Measurements from ENCODE around the gene ITM2C.

The ITM2C gene

DNA sequence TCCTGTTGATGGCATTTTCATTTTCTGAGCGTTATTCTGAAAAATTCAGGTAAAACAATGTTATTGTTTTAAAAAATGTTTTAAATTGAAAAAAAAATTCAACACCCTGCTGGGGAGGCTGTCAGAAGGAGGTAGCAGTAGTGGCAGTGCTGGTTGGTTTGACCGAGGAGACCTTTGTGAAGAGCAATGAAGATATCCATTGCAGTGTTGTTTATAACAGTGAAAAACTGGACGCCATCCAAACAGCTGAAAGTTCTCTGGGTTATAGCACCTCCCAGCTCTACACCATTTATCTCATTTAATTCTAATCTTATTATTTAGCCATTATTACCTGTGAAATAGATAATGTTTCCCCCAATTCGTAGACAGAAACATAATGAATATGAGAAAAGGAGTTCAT, 12.6 kb upstream of the ITM2C start:
- H3K4me3 ChIP-seq (ENCODE audit: low read length in 2 of 2): no peak overlapping the region
- H3K27ac ChIP-seq (ENCODE audit: low read length): no peak overlapping the region
- no peaks in the 10 kb centered on the region for H3K36me3 ChIP-seq (ENCODE audit: control insufficient read depth in 2 of 2, insufficient read depth in 2 of 2, low read length in 2 of 2)
- peaks cover 3% of the 10 kb centered on the region in 2 donors for H3K27me3 ChIP-seq (ENCODE audit: control insufficient read depth in 1 of 2, insufficient read depth in 2 of 2, low read length in 2 of 2)
- no peaks in the 10 kb centered on the region for H3K4me1 ChIP-seq (ENCODE audit: control insufficient read depth, insufficient read depth, low read length)
- H3K9me3 ChIP-seq (ENCODE audit: control insufficient read depth in 2 of 2, low read length in 2 of 2): peaks cover 0 to 2% of the 10 kb centered on the region in 2 donors
- no peak overlapping the region for H3K9ac ChIP-seq (ENCODE audit: low read length in 2 of 2)

DNA sequence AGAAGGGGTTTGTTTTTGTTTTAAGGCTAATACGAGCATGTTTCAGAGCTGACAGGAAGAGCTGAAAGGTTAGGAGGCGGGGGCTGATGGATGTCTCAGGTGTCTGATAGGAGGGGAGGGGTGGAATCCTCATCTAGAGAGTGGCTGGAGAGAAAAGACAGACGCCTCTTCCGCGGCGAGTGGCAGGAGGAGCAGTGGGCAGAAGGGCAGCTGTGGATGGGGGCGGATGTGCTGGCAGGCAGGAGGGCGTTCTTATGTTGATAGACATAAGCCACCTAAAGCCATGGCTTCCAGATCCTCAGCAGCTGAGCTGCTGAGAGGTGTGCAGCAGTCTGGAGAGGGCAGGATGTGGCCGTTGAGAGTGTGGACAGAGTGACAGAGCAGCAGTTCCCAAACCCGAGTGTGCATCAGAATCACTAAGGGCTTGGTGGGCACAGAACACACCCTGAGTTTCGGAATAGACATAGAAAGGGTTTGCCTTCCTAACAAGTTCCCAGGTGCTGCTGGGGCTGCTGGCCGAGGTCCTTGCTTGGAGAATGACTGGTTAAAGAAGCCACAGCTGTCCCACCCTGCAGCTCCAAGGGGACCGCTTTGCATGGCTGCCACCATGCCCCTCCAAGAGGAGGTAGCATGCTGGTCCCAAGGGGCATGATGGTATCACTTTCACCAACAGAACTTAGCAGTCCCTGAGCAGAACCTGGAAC, 3.0 kb upstream of the ITM2C start:
- no peak overlapping the region for H3K27ac ChIP-seq (ENCODE audit: low read length)
- H3K36me3 ChIP-seq (ENCODE audit: control insufficient read depth in 2 of 2, insufficient read depth in 2 of 2, low read length in 2 of 2): no peaks in the 10 kb centered on the region
- no peaks in the 10 kb centered on the region for H3K27me3 ChIP-seq (ENCODE audit: control insufficient read depth in 1 of 2, insufficient read depth in 2 of 2, low read length in 2 of 2)
- H3K4me1 ChIP-seq (ENCODE audit: control insufficient read depth, insufficient read depth, low read length): peaks cover 10% of the 10 kb centered on the region
- no peaks in the 10 kb centered on the region for H3K9me3 ChIP-seq (ENCODE audit: control insufficient read depth in 2 of 2, low read length in 2 of 2)
- no peak overlapping the region for H3K4me3 ChIP-seq (ENCODE audit: low read length in 2 of 2)
- no peak overlapping the region for H3K9ac ChIP-seq (ENCODE audit: low read length in 2 of 2)

DNA sequence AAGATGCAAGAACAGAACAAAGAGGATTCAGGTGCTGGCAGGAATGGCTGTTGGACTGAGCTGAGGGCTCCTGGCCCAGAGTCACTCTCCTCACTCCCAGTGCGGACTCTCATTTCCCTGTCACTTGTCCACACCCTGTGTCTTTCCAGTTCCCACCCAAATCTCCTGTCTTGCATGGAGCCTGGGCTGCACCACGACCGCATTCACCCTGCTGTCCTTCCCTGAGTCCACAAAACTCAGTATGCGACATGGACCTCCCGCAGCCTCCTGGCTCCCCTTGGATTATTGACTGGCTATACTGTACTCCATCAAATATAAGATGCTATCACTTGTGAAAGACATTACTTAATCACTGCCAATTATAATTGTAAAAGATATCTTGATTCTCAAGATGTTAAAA, 2.5 kb upstream of the ITM2C start:
- Histone ChIP-seq H3K36me3 (ENCODE audit: control insufficient read depth in 2 of 2, insufficient read depth in 2 of 2, low read length in 2 of 2) (no peaks in the 10 kb centered on the region), H3K27me3 (ENCODE audit: control insufficient read depth in 1 of 2, insufficient read depth in 2 of 2, low read length in 2 of 2) (no peaks in the 10 kb centered on the region), H3K4me3 (ENCODE audit: low read length in 2 of 2) (no peak overlapping the region), H3K9ac (ENCODE audit: low read length in 2 of 2) (no peak overlapping the region), H3K9me3 (ENCODE audit: control insufficient read depth in 2 of 2, low read length in 2 of 2) (no peaks in the 10 kb centered on the region), H3K27ac (ENCODE audit: low read length) (no peak overlapping the region), H3K4me1 (ENCODE audit: control insufficient read depth, insufficient read depth, low read length) (peaks cover 16% of the 10 kb centered on the region)

DNA sequence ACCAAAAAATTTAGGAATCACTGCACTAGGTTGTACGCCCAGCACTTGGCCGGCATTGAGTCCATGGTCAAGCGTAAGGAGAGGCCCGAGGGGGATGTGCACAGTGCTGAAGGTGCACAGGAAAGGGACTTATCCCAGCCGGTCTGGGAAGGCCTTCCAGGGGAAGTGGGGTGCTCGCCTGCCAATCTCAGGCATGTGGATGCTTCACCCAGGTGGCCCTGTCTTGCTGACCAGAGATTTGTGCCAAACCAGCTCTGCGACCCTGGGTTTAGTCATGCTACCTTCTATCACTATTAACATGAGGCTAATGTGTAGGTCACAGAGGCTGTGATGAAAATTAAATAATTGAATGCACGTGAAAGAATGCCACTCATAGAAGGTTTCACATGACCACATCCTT, 1.7 kb upstream of the ITM2C start:
- Histone ChIP-seq H3K27me3 (ENCODE audit: control insufficient read depth in 1 of 2, insufficient read depth in 2 of 2, low read length in 2 of 2) (no peaks in the 10 kb centered on the region), H3K36me3 (ENCODE audit: control insufficient read depth in 2 of 2, insufficient read depth in 2 of 2, low read length in 2 of 2) (no peaks in the 10 kb centered on the region), H3K9me3 (ENCODE audit: control insufficient read depth in 2 of 2, low read length in 2 of 2) (no peaks in the 10 kb centered on the region), H3K4me1 (ENCODE audit: control insufficient read depth, insufficient read depth, low read length) (peaks cover 17% of the 10 kb centered on the region), H3K9ac (ENCODE audit: low read length in 2 of 2) (no peak overlapping the region), H3K4me3 (ENCODE audit: low read length in 2 of 2) (no peak overlapping the region), H3K27ac (ENCODE audit: low read length) (no peak overlapping the region)

DNA sequence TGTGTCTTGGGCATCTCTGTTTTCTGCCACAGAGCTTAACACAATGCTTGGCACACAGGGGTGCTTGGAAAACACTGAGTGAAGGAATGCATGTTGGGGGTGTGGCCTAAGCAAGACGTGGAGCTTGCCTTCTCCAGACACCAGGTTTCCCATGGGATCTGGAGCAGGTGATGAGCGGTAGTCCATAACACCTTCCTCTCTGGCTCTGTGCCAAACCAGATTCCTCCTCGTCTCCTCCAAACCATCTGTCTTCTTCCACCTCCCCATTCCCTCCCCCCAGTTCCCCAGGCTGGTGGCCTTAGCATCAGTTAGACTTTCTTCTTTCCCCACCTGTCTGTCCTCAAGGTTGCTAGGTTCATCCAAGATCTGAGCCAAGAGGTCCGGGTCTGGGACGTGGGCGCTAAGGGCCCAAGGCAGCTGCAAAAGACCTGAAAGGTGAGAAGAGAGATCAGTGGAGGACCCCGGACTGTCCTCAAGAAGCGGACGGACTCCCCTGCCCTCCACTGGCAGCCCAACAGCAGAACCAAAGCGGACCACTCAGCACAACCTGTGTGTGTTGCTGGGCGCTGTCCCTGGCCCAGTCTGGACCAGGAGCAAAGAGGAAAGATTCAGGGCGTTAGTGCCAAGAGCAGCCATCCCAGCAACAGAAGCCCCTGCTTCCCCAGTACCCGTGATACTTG, 1.2 kb upstream of the ITM2C start:
- Histone ChIP-seq H3K4me1 (ENCODE audit: control insufficient read depth, insufficient read depth, low read length) (peaks cover 22% of the 10 kb centered on the region), H3K36me3 (ENCODE audit: control insufficient read depth in 2 of 2, insufficient read depth in 2 of 2, low read length in 2 of 2) (no peaks in the 10 kb centered on the region), H3K27me3 (ENCODE audit: control insufficient read depth in 1 of 2, insufficient read depth in 2 of 2, low read length in 2 of 2) (no peaks in the 10 kb centered on the region), H3K27ac (ENCODE audit: low read length) (no peak overlapping the region), H3K9ac (ENCODE audit: low read length in 2 of 2) (no peak overlapping the region), H3K9me3 (ENCODE audit: control insufficient read depth in 2 of 2, low read length in 2 of 2) (no peaks in the 10 kb centered on the region), H3K4me3 (ENCODE audit: low read length in 2 of 2) (no peak overlapping the region)

DNA sequence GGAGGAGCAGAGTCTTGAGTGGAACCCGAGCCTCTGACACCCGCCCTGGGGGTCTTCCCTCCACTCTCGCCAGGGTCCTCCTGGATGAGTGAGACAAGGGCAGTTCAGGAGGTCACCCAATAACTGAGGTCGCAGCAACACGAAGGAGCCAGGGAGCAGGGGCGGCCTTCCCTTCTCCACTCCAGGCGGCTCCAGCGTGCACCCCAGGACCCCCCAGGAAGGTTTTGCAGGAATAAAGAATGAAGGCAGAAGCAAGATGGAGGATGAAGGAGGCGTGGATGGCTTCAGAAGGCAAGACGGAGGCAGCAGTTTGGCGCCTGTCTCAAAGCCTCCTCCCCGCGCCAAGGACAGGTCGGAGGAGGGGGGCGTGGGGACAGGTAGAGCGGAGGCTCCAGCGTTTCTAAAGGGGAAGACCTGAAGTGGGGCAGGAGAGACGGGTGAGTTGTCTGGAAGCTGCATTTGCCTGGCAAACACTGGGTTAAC, 579 bp upstream of the ITM2C start:
- Histone ChIP-seq H3K27ac (ENCODE audit: low read length) (no peak overlapping the region), H3K27me3 (ENCODE audit: control insufficient read depth in 1 of 2, insufficient read depth in 2 of 2, low read length in 2 of 2) (no peaks in the 10 kb centered on the region), H3K9ac (ENCODE audit: low read length in 2 of 2) (peak overlapping the region in 1 of 2 donors; percentile 42), H3K36me3 (ENCODE audit: control insufficient read depth in 2 of 2, insufficient read depth in 2 of 2, low read length in 2 of 2) (no peaks in the 10 kb centered on the region), H3K4me3 (ENCODE audit: low read length in 2 of 2) (peak overlapping the region; percentile 73 to 81), H3K4me1 (ENCODE audit: control insufficient read depth, insufficient read depth, low read length) (peaks cover 27% of the 10 kb centered on the region), H3K9me3 (ENCODE audit: control insufficient read depth in 2 of 2, low read length in 2 of 2) (no peaks in the 10 kb centered on the region)

DNA sequence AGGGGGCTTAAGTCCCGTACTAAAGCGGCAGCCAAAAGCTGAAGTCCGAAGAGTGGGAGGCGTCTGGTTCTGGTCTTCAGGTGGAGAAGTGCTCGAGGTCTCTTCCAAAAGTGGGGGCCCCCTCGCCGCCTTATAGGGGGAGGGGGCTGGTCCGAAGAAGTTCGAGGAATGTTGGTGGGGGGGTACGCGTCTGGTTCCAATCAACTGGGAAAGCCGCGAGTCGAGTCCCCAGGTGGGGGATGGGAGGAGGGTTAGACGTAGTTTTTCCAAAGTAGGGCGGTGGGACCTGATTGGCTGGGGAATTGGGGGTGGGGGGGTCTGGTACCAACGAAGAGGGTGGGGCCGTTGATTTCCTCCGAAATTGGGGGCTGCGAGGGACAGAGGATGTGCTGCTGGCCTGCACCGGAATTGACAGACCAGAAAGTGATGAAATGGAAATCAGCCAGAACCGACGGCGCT, 594 bp downstream of the ITM2C start:
- Histone ChIP-seq H3K9ac (ENCODE audit: low read length in 2 of 2) (peak overlapping the region; percentile 60 to 62), H3K4me1 (ENCODE audit: control insufficient read depth, insufficient read depth, low read length) (peaks cover 35% of the 10 kb centered on the region), H3K36me3 (ENCODE audit: control insufficient read depth in 2 of 2, insufficient read depth in 2 of 2, low read length in 2 of 2) (no peaks in the 10 kb centered on the region), H3K27ac (ENCODE audit: low read length) (no peak overlapping the region), H3K4me3 (ENCODE audit: low read length in 2 of 2) (peak overlapping the region; percentile 62 to 81), H3K27me3 (ENCODE audit: control insufficient read depth in 1 of 2, insufficient read depth in 2 of 2, low read length in 2 of 2) (no peaks in the 10 kb centered on the region), H3K9me3 (ENCODE audit: control insufficient read depth in 2 of 2, low read length in 2 of 2) (no peaks in the 10 kb centered on the region)

DNA sequence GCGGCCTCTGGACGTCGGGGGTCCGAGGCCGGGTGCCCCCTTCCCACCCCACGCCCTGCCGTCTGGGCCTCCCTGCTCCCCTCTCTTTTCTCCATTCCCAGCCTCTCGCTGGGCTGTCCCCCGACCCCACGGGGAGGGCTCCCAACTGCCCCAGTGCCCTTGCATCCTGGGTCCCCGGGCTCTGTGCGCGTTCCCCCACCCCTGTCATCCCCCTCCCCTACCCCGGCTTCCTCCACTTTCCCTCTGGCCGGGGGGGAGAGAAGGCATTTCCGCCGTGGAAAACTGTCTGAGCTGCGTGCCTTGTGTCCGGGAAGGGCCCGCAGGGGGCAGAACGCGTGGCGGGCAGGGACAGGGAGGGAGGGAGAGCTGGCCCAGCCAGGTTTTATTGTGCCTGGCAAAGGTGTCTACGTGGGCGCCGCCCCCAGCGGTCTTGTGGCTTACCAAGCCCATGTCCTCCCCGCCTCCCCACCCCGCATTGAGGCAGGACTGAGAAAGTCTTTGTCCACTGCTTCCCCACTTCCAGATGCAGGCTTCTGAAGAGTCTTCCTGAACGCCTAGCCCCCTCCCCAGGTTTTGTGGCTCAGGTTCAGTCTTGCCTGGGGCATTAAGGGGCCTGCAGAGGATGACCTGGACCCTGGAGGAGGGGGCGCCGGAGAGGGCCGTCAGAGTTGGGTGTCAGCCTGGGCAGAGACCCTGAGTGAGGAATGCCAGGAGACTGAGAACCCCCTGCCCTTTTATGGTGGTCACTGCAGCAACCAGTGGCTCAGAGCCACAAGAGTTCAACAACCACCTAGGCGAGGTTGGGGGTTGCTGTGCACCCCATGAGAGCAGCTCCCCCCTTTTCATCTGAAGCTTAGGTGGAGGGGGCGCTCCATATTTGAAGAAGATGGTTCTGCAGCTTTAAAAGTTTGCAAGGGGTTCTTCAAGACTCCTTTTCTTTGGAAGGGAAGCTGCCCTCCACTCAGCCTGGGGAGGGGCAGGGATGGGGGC, 1.3 kb downstream of the ITM2C start:
- H3K4me3 ChIP-seq (ENCODE audit: low read length in 2 of 2): peak overlapping the region; percentile 62 to 81
- H3K27me3 ChIP-seq (ENCODE audit: control insufficient read depth in 1 of 2, insufficient read depth in 2 of 2, low read length in 2 of 2): no peaks in the 10 kb centered on the region
- H3K36me3 ChIP-seq (ENCODE audit: control insufficient read depth in 2 of 2, insufficient read depth in 2 of 2, low read length in 2 of 2): no peaks in the 10 kb centered on the region
- peaks cover 42% of the 10 kb centered on the region for H3K4me1 ChIP-seq (ENCODE audit: control insufficient read depth, insufficient read depth, low read length)
- H3K9me3 ChIP-seq (ENCODE audit: control insufficient read depth in 2 of 2, low read length in 2 of 2): no peaks in the 10 kb centered on the region
- H3K9ac ChIP-seq (ENCODE audit: low read length in 2 of 2): peak overlapping the region in 1 of 2 donors; percentile 22
- no peak overlapping the region for H3K27ac ChIP-seq (ENCODE audit: low read length)

DNA sequence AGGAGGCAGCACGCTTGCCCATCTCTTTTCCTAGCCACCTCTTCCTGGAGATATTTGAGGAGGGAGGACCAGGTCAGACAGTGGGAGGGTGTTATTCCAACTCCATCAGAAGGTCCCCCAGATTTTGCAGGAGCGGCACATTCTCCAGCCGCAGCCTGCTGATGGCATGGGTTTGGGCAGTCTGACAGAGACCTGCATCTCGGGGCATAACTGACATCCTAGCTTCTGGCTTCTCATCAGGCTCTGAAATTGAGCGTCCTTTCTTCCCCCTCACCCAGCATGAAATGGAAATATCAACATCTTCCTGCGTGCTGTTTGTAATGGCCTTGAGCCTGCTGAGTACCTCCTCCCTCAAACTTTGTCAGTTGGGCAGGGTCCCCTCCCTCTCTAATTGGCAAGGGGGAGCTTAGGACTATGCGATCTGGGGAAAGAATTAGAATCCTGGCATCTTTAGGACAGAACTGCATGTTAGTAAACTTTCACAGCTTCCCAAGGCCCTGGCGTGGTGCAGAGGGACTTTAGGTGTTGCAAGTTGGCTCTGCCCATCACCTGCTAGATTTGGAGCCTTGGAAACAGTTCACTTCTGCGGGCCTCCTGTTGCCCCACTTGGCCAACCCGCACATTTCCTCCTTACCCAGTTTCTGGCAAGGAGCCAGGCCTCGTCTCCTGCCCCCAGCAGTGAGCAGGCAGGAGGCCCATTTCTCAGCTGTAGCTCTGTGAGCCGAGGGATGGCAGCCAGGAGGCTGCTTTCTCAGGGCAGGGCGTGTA, 2.2 kb downstream of the ITM2C start:
- peaks cover 49% of the 10 kb centered on the region for H3K4me1 ChIP-seq (ENCODE audit: control insufficient read depth, insufficient read depth, low read length)
- peak overlapping the region in 1 of 2 donors; percentile 81 for H3K4me3 ChIP-seq (ENCODE audit: low read length in 2 of 2)
- no peaks in the 10 kb centered on the region for H3K36me3 ChIP-seq (ENCODE audit: control insufficient read depth in 2 of 2, insufficient read depth in 2 of 2, low read length in 2 of 2)
- no peak overlapping the region for H3K27ac ChIP-seq (ENCODE audit: low read length)
- peak overlapping the region in 1 of 2 donors; percentile 13 for H3K9ac ChIP-seq (ENCODE audit: low read length in 2 of 2)
- no peaks in the 10 kb centered on the region for H3K27me3 ChIP-seq (ENCODE audit: control insufficient read depth in 1 of 2, insufficient read depth in 2 of 2, low read length in 2 of 2)
- no peaks in the 10 kb centered on the region for H3K9me3 ChIP-seq (ENCODE audit: control insufficient read depth in 2 of 2, low read length in 2 of 2)
